HCT116 (cell line): ENCODE measurements around the gene LTBP1. TPM values are rescaled to one million over a fixed set of nuclear protein-coding genes. Genes with fewer than 3 reads are reported as not detected.

Experiments used
- ATAC-seq: fragments of 200-7000 bp; cut with Tn5 transposase; 2 replicates; pipeline ENCODE4 v1.9.1; 2020; ENCODE audit warnings: mild to moderate bottlenecking, moderate library complexity
- BruUV-seq: library from RNA; stranded (reverse); fragments of 400-500 nt; replicated peaks from 2 replicates; lab custom pipeline; 2021; lab: Mats Ljungman, UMichigan
- CTCF ChIA-PET: fragments of 300-600 bp; sonication (Branson Sonifier 250); formaldehyde crosslinking; loops from one replicate; lab custom pipeline; 2021; ENCODE audit warnings: antibody characterized with exemption; lab: Charles Lee
- POLR2A ChIA-PET: fragments of 300-600, 350-600 bp; sonication (Branson Sonifier 250); formaldehyde crosslinking; loops from one replicate; lab custom pipeline; 2021; ENCODE audit warnings: antibody characterized with exemption; lab: Charles Lee
- RAD21 ChIA-PET, 2 experiments: fragments of 300-600 bp; sonication (Branson Sonifier 250); formaldehyde crosslinking; loops; one replicate each; lab custom pipeline; 2023; ENCODE audit warnings: low total read pairs in 2 of 2; ENCODE audit not compliant: uncharacterized antibody in 2 of 2, unreplicated experiment in 2 of 2, low non-redundant PET in 1 of 2; lab: Charles Lee
- DNase-seq: peaks from one replicate; pipeline ENCODE4 v3.0.0-alpha.2; 2010; ENCODE audit warnings: low read depth, low spot score
- H2AFZ ChIP-seq: fragments of 200-600 bp; shearing (Covaris generic), sonication (generic); 2 replicates; pipeline ENCODE4 v1.6.1; 2017; ENCODE audit warnings: low read depth, mixed run types, mixed read lengths, antibody characterized with exemption, low read length; ENCODE audit not compliant: poor library complexity, severe bottlenecking
- H3K27ac ChIP-seq: 2 replicates; pipeline ENCODE4 v1.5.1; 2012; ENCODE audit warnings: low read depth, low read length
- H3K27me3 ChIP-seq: fragments of 200-600 bp; sonication (generic); 2 replicates; pipeline ENCODE4 v1.6.1; 2016; ENCODE audit warnings: mixed run types, low read length, mixed read lengths; ENCODE audit not compliant: insufficient read depth
- H3K36me3 ChIP-seq, 2 experiments: fragments of 200-500 bp in 1 of 2; fragments of 200-600 bp in 1 of 2; sonication (Bioruptor generic) in 1 of 2; sonication (generic) in 1 of 2; 2 replicates each; pipeline versions ENCODE4 v1.5.1 to v1.6.1; 2014 to 2016; ENCODE audit warnings: low read length in 2 of 2, inconsistent platforms in 1 of 2, mixed read lengths in 1 of 2, mixed run types in 1 of 2; ENCODE audit not compliant: insufficient read depth in 2 of 2, control insufficient read depth in 1 of 2
- H3K4me1 ChIP-seq, 2 experiments: fragments of 200-600 bp in 1 of 2; sonication (generic) in 1 of 2; 2 replicates each; pipeline versions ENCODE4 v1.5.1 to v1.6.1; 2012 to 2017; ENCODE audit warnings: low read length in 2 of 2, inconsistent platforms in 1 of 2, mild to moderate bottlenecking in 1 of 2, mixed read lengths in 1 of 2, mixed run types in 1 of 2, moderate library complexity in 1 of 2; ENCODE audit not compliant: insufficient read depth in 2 of 2, control insufficient read depth in 1 of 2
- H3K4me2 ChIP-seq: fragments of 200-600 bp; sonication (generic); 2 replicates; pipeline ENCODE4 v1.6.1; 2017; ENCODE audit warnings: mixed run types, low read length, mixed read lengths
- H3K4me3 ChIP-seq, 2 experiments: fragments of 200-600 bp in 1 of 2; sonication (generic) in 1 of 2; replicated peaks in 1 of 2; 2 replicates each; pipeline ENCODE4 v1.5.1; 2011 to 2016; ENCODE audit warnings: low read length in 2 of 2, control low read depth in 1 of 2, low read depth in 1 of 2, mild to moderate bottlenecking in 1 of 2, mixed read lengths in 1 of 2, mixed run types in 1 of 2
- H3K79me2 ChIP-seq: fragments of 200-600 bp; sonication (generic); 2 replicates; pipeline ENCODE4 v1.6.1; 2017; ENCODE audit warnings: mild to moderate bottlenecking, mixed run types, low read length, moderate library complexity, mixed read lengths; ENCODE audit not compliant: insufficient read depth
- H3K9ac ChIP-seq: fragments of 200-600 bp; sonication (generic); 2 replicates; pipeline ENCODE4 v1.6.1; 2016; ENCODE audit warnings: low read length, mixed read lengths
- H3K9me2 ChIP-seq: fragments of 200-600 bp; sonication (generic), shearing (Covaris generic); 2 replicates; pipeline ENCODE4 v1.6.1; 2017; ENCODE audit warnings: mixed run types, mild to moderate bottlenecking, moderate library complexity; ENCODE audit not compliant: insufficient read depth
- H3K9me3 ChIP-seq, 2 experiments: fragments of 200-500 bp in 1 of 2; fragments of 200-600 bp in 1 of 2; sonication (Bioruptor generic) in 1 of 2; sonication (generic) in 1 of 2; 2 replicates each; pipeline ENCODE4 v1.6.1; 2014 to 2017; ENCODE audit warnings: low read length in 2 of 2, mixed read lengths in 2 of 2, inconsistent platforms in 1 of 2, low read depth in 1 of 2, mild to moderate bottlenecking in 1 of 2, mixed run types in 1 of 2, moderate library complexity in 1 of 2; ENCODE audit not compliant: control insufficient read depth in 1 of 2, insufficient read depth in 1 of 2
- H4K20me1 ChIP-seq: fragments of 200-600 bp; sonication (generic), shearing (Covaris generic); 2 replicates; pipeline ENCODE4 v1.6.1; 2017; ENCODE audit warnings: mixed run types, mild to moderate bottlenecking, moderate library complexity; ENCODE audit not compliant: insufficient read depth
- CBX3 ChIP-seq: IDR thresholded peaks from 2 replicates; pipeline ENCODE4 v1.6.1; 2012; ENCODE audit warnings: low read depth
- CEBPB ChIP-seq: IDR thresholded peaks from 2 replicates; pipeline ENCODE4 v1.6.1; 2012; ENCODE audit warnings: low read depth
- ELF1 ChIP-seq: IDR thresholded peaks from 2 replicates; pipeline ENCODE4 v1.6.1; 2012; ENCODE audit warnings: low read depth, borderline replicate concordance
- EZH2 ChIP-seq: fragments of 200-600 bp; sonication (generic); IDR thresholded peaks from 2 replicates; pipeline ENCODE4 v1.6.1; 2017; ENCODE audit warnings: antibody characterized with exemption, mixed run types
- FOSL1 ChIP-seq: IDR thresholded peaks from 2 replicates; pipeline ENCODE4 v1.6.1; 2012; ENCODE audit warnings: low read depth
- JUND ChIP-seq: IDR thresholded peaks from 2 replicates; pipeline ENCODE4 v1.6.1; 2012
- POLR2A ChIP-seq: IDR thresholded peaks from 2 replicates; pipeline ENCODE4 v1.7.0; 2011; ENCODE audit warnings: borderline replicate concordance; ENCODE audit not compliant: insufficient read depth, insufficient read length; ENCODE audit errors: extremely low read depth
- SIN3A ChIP-seq: IDR thresholded peaks from 2 replicates; pipeline ENCODE4 v1.6.1; 2012; ENCODE audit warnings: low read depth
- SP1 ChIP-seq: IDR thresholded peaks from 2 replicates; pipeline ENCODE4 v1.6.1; 2012; ENCODE audit warnings: low read depth
- SRF ChIP-seq: IDR thresholded peaks from 2 replicates; pipeline ENCODE4 v1.6.1; 2012; ENCODE audit warnings: low read depth
- YY1 ChIP-seq: IDR thresholded peaks from 2 replicates; pipeline ENCODE4 v1.6.1; 2011; ENCODE audit warnings: low read length, low read depth, moderate library complexity, mild to moderate bottlenecking; ENCODE audit not compliant: insufficient replicate concordance; ENCODE audit errors: extremely low read depth
- ZFX ChIP-seq: fragments of 450-650 bp; IDR thresholded peaks from 2 replicates; pipeline ENCODE4 v1.6.1; 2017
- ZNF274 ChIP-seq: fragments of 200-500 bp; sonication (Bioruptor generic); IDR thresholded peaks from 2 replicates; pipeline ENCODE4 v1.6.1; 2014; ENCODE audit warnings: mild to moderate bottlenecking, low read depth, low read length, inconsistent platforms
- intact Hi-C: fragments of 100-400 bp; cut with micrococcal nuclease; formaldehyde crosslinking; loops from 2 replicates; pipeline ENCODE4 v1.10.0; 2022
- total RNA-seq: library from RNA; stranded (reverse); gene quantifications from one replicate; pipeline ENCODE4 v1.2.1, GENCODE V29; 2021; ENCODE audit not compliant: unreplicated experiment
- TF ChIP-seq, protein P1 (sequence below): IDR thresholded peaks from 2 replicates; pipeline ENCODE4 v1.6.1; 2012
- TF ChIP-seq, protein P2 (sequence below): IDR thresholded peaks from 2 replicates; pipeline ENCODE4 v1.6.1; 2011; ENCODE audit warnings: mild to moderate bottlenecking, low read length, moderate library complexity; ENCODE audit not compliant: insufficient replicate concordance; ENCODE audit errors: extremely low read depth

The LTBP1 gene
- total RNA-seq, 1 experiment from 2014 or later, result 5.1 TPM

DNA sequence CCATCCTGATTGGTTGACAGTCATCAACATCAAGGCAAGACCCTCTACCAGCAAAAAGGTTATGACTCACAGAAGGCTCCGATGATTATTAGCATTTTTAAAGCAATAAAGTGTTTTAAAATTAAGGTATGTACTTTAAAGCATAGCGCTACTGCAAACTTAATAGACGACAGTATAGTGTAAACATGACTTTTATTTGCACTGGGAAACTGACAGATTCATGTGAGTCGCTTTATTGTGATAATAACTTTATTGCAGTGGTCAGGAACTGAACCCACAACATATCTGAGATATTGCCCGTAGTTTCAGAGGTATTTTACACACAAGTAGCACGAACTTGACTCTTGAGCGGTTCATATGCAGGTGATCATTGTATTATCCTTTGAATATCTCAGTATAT, 249.1 kb downstream of the LTBP1 start:
- no peaks in the 10 kb centered on the region for H3K36me3 ChIP-seq
- H4K20me1 ChIP-seq, result no peaks in the 10 kb centered on the region
- no peak overlapping the region for H3K9ac ChIP-seq
- BruUV-seq, result no TSS peak
- no peaks in the 10 kb centered on the region for H3K27me3 ChIP-seq
- RAD21 ChIA-PET, result no interaction called here
- POLR2A ChIA-PET, result no interaction called here
- TF ChIP-seq ZFX (no peak), CEBPB (no peak), SIN3A (no peak), CBX3 (no peak), POLR2A (no peak), JUND (no peak), ZNF274 (no peak), FOSL1 (no peak), YY1 (no peak), SRF (no peak), SP1 (no peak), ELF1 (no peak), EZH2 (no peak)
- TF ChIP-seq, protein P1, sequence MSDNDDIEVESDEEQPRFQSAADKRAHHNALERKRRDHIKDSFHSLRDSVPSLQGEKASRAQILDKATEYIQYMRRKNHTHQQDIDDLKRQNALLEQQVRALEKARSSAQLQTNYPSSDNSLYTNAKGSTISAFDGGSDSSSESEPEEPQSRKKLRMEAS, result no peak
- TF ChIP-seq, protein P2, sequence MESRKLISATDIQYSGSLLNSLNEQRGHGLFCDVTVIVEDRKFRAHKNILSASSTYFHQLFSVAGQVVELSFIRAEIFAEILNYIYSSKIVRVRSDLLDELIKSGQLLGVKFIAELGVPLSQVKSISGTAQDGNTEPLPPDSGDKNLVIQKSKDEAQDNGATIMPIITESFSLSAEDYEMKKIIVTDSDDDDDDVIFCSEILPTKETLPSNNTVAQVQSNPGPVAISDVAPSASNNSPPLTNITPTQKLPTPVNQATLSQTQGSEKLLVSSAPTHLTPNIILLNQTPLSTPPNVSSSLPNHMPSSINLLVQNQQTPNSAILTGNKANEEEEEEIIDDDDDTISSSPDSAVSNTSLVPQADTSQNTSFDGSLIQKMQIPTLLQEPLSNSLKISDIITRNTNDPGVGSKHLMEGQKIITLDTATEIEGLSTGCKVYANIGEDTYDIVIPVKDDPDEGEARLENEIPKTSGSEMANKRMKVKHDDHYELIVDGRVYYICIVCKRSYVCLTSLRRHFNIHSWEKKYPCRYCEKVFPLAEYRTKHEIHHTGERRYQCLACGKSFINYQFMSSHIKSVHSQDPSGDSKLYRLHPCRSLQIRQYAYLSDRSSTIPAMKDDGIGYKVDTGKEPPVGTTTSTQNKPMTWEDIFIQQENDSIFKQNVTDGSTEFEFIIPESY, result no peak
- ATAC-seq (no peak), DNase-seq (no peak)
- no peaks in the 10 kb centered on the region for H3K79me2 ChIP-seq
- H3K9me2 ChIP-seq, result no peaks in the 10 kb centered on the region
- no peaks in the 10 kb centered on the region for H3K9me3 ChIP-seq
- no peak overlapping the region for H3K4me3 ChIP-seq
- intact Hi-C loops, result no loop called here
- CTCF ChIA-PET, result no interaction called here
- H2AFZ ChIP-seq, result no peak overlapping the region
- no peaks in the 10 kb centered on the region for H3K4me1 ChIP-seq
- H3K4me2 ChIP-seq, result no peak overlapping the region
- no peak overlapping the region for H3K27ac ChIP-seq
